ENCODE data around the gene GRIK4.

Gene GRIK4

DNA sequence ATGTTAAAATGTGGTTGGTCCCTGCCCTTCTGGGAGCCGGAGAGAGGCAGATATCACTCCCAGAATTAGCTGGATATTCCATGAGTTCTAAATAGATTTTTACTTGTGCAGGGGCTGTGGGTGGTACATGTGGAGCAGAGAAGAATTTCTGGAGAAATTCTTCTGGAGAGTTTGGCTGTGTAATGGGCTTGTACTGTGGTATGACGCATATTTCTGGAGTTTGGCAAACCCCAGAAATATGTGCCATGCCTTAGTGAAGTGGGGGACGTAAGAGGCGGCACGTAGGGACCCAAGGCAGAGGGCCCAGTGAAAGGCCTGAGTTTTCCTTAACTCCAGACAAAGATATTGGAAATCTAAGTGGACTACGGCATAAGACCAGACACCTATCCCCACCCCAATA lies 461.1 kb downstream of the GRIK4 start:
- Histone ChIP-seq H3K4me2 (ENCODE audit: low read length) (no peak overlapping the region), H3K79me2 (ENCODE audit: insufficient read depth, low read length) (no peaks in the 10 kb centered on the region), H3K27ac (ENCODE audit: low read depth, low read length, poor library complexity, severe bottlenecking) (no peak overlapping the region), H4K20me1 (ENCODE audit: insufficient read depth, low read length) (no peaks in the 10 kb centered on the region), H3K27me3 (ENCODE audit: insufficient read depth, low read length) (no peaks in the 10 kb centered on the region), H3F3A (ENCODE audit: insufficient read depth, low read length) (no peaks in the 10 kb centered on the region), H3K4me3 (ENCODE audit: low read depth, low read length, poor library complexity, severe bottlenecking) (no peak overlapping the region), H3K9ac (ENCODE audit: low read length) (no peak overlapping the region), H2AFZ (ENCODE audit: low read length) (no peak overlapping the region), H3K9me3 (ENCODE audit: low read length) (no peaks in the 10 kb centered on the region), H3K4me1 (ENCODE audit: insufficient read depth, low read length, severe bottlenecking) (no peaks in the 10 kb centered on the region), H3K36me3 (ENCODE audit: insufficient read depth, low read length) (no peaks in the 10 kb centered on the region), H3K9me2 (ENCODE audit: low read depth, low read length) (no peaks in the 10 kb centered on the region)
- TF ChIP-seq, protein P1, sequence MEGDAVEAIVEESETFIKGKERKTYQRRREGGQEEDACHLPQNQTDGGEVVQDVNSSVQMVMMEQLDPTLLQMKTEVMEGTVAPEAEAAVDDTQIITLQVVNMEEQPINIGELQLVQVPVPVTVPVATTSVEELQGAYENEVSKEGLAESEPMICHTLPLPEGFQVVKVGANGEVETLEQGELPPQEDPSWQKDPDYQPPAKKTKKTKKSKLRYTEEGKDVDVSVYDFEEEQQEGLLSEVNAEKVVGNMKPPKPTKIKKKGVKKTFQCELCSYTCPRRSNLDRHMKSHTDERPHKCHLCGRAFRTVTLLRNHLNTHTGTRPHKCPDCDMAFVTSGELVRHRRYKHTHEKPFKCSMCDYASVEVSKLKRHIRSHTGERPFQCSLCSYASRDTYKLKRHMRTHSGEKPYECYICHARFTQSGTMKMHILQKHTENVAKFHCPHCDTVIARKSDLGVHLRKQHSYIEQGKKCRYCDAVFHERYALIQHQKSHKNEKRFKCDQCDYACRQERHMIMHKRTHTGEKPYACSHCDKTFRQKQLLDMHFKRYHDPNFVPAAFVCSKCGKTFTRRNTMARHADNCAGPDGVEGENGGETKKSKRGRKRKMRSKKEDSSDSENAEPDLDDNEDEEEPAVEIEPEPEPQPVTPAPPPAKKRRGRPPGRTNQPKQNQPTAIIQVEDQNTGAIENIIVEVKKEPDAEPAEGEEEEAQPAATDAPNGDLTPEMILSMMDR (IDR thresholded peaks at IDR 0.05; ENCODE audit: low read length) = no peak
- TF ChIP-seq EZH2 (IDR thresholded peaks at IDR 0.05; ENCODE audit: borderline replicate concordance, low read length) = no peak

DNA sequence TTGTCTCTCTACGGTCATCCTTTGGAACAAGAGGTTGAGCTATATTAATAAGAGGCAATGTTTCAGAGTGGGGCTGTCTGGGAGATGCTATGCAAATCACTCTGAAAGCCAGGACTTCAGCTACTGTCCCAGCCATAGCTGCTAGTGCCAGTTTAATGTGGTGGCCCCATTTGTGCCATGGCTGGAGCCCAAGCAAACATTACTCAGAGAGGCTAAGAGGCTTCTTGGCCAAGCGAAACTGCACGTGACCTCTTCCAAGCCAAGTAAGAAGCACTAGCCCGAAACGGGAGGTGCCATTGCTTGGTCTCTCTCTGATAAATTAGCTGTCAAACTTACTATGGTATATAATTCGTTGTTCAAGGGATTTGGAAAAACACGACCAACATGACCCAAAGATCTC lies 462.0 kb downstream of the GRIK4 start:
- TF ChIP-seq, protein P1 (IDR thresholded peaks at IDR 0.05; ENCODE audit: low read length) = no peak
- TF ChIP-seq EZH2 (IDR thresholded peaks at IDR 0.05; ENCODE audit: borderline replicate concordance, low read length) = no peak

DNA sequence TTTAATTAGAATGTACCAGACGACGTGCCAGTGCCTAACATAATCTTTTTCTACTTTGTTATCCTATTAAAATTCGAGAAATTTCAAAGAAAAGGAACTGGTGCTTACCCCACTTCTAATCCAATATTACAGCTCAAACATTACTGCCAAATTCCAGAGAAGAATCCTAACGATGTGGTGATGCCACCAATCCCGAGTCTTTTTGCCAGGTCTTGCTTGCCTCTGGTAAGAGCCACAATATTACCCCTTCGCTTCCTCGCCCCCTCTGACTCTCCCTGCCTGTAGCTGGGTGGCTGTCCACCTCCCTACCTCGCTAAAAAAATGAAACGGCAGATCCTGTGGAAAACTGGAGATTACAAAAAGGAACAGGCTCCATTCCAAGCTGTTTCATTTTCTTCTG lies 462.9 kb downstream of the GRIK4 start:
- no peaks in the 10 kb centered on the region for H3K27me3 ChIP-seq (ENCODE audit: insufficient read depth, low read length)
- H4K20me1 ChIP-seq (ENCODE audit: insufficient read depth, low read length) = no peaks in the 10 kb centered on the region
- no peaks in the 10 kb centered on the region for H3K9me2 ChIP-seq (ENCODE audit: low read depth, low read length)
- no peak overlapping the region for H3K4me3 ChIP-seq (ENCODE audit: low read depth, low read length, poor library complexity, severe bottlenecking)
- H3F3A ChIP-seq (ENCODE audit: insufficient read depth, low read length) = no peaks in the 10 kb centered on the region
- no peaks in the 10 kb centered on the region for H3K9me3 ChIP-seq (ENCODE audit: low read length)
- no peak overlapping the region for H3K9ac ChIP-seq (ENCODE audit: low read length)
- no peaks in the 10 kb centered on the region for H3K36me3 ChIP-seq (ENCODE audit: insufficient read depth, low read length)
- no peak for TF ChIP-seq EZH2 (IDR thresholded peaks at IDR 0.05; ENCODE audit: borderline replicate concordance, low read length)
- TF ChIP-seq, protein P1 (IDR thresholded peaks at IDR 0.05; ENCODE audit: low read length) = no peak
- no peak overlapping the region for H3K4me2 ChIP-seq (ENCODE audit: low read length)
- H3K27ac ChIP-seq (ENCODE audit: low read depth, low read length, poor library complexity, severe bottlenecking) = no peak overlapping the region
- no peak overlapping the region for H2AFZ ChIP-seq (ENCODE audit: low read length)
- H3K4me1 ChIP-seq (ENCODE audit: insufficient read depth, low read length, severe bottlenecking) = no peaks in the 10 kb centered on the region
- H3K79me2 ChIP-seq (ENCODE audit: insufficient read depth, low read length) = no peaks in the 10 kb centered on the region

More for the DNA sequence above, 462.0 kb downstream of the GRIK4 start:
- no peaks in the 10 kb centered on the region for H3K9me2 ChIP-seq (ENCODE audit: low read depth, low read length)
- H3K36me3 ChIP-seq (ENCODE audit: insufficient read depth, low read length) = no peaks in the 10 kb centered on the region
- H3K79me2 ChIP-seq (ENCODE audit: insufficient read depth, low read length) = no peaks in the 10 kb centered on the region
- no peak overlapping the region for H3K4me2 ChIP-seq (ENCODE audit: low read length)
- no peak overlapping the region for H3K27ac ChIP-seq (ENCODE audit: low read depth, low read length, poor library complexity, severe bottlenecking)
- no peak overlapping the region for H3K9ac ChIP-seq (ENCODE audit: low read length)
- no peaks in the 10 kb centered on the region for H3F3A ChIP-seq (ENCODE audit: insufficient read depth, low read length)
- H3K4me3 ChIP-seq (ENCODE audit: low read depth, low read length, poor library complexity, severe bottlenecking) = no peak overlapping the region
- H4K20me1 ChIP-seq (ENCODE audit: insufficient read depth, low read length) = no peaks in the 10 kb centered on the region
- H3K9me3 ChIP-seq (ENCODE audit: low read length) = no peaks in the 10 kb centered on the region
- H3K4me1 ChIP-seq (ENCODE audit: insufficient read depth, low read length, severe bottlenecking) = no peaks in the 10 kb centered on the region
- H3K27me3 ChIP-seq (ENCODE audit: insufficient read depth, low read length) = no peaks in the 10 kb centered on the region
- no peak overlapping the region for H2AFZ ChIP-seq (ENCODE audit: low read length)

Measured in OCI-LY1 (cell line).